Trophoblast cell (in vitro differentiated cells and primary cell): Measurements from ENCODE around the gene RAD17.

Experiments used
- DNase-seq, 2 donors: peaks; one replicate each; pipeline ENCODE4 v3.0.0-alpha.2; 2016
- H2AFZ ChIP-seq: 2 replicates; pipeline ENCODE4 v1.6.1; 2013; ENCODE audit warnings: low read length, moderate library complexity, mild to moderate bottlenecking; ENCODE audit not compliant: insufficient read depth, poor library complexity
- H2AK5ac ChIP-seq: 2 replicates; pipeline ENCODE4 v1.6.1; 2013; ENCODE audit warnings: mild to moderate bottlenecking, low read length
- H2BK120ac ChIP-seq: 2 replicates; pipeline ENCODE4 v1.6.1; 2013; ENCODE audit warnings: low read length, mild to moderate bottlenecking, moderate library complexity; ENCODE audit not compliant: insufficient read depth, poor library complexity
- H2BK12ac ChIP-seq: 2 replicates; pipeline ENCODE4 v1.6.1; 2013; ENCODE audit warnings: mild to moderate bottlenecking, low read length, moderate library complexity
- H2BK5ac ChIP-seq: 2 replicates; pipeline ENCODE4 v1.6.1; 2013; ENCODE audit warnings: low read length, low read depth, moderate library complexity, mild to moderate bottlenecking; ENCODE audit not compliant: poor library complexity
- H3K14ac ChIP-seq: 2 replicates; pipeline ENCODE4 v1.6.1; 2013; ENCODE audit warnings: mild to moderate bottlenecking, low read length
- H3K18ac ChIP-seq: 2 replicates; pipeline ENCODE4 v1.6.1; 2013; ENCODE audit warnings: mild to moderate bottlenecking, low read length
- H3K23ac ChIP-seq: 2 replicates; pipeline ENCODE4 v1.6.1; 2013; ENCODE audit warnings: low read length
- H3K27ac ChIP-seq: 2 replicates; pipeline ENCODE4 v1.5.1; 2013; ENCODE audit warnings: low read depth, mild to moderate bottlenecking, inconsistent platforms, low read length, moderate library complexity
- H3K27me3 ChIP-seq: 2 replicates; pipeline ENCODE4 v1.6.1; 2013; ENCODE audit warnings: inconsistent platforms, mild to moderate bottlenecking, low read length, moderate library complexity; ENCODE audit not compliant: insufficient read depth
- H3K36me3 ChIP-seq, 2 experiments: 1 replicate in 1 of 2; 2 replicates in 1 of 2; pipeline ENCODE4 v1.6.1; 2013; ENCODE audit warnings: low read length in 2 of 2, mild to moderate bottlenecking in 2 of 2, moderate library complexity in 1 of 2; ENCODE audit not compliant: insufficient read depth in 2 of 2, control insufficient read depth in 1 of 2
- H3K4ac ChIP-seq: 2 replicates; pipeline ENCODE4 v1.6.1; 2013; ENCODE audit warnings: low read depth, mild to moderate bottlenecking, low read length, moderate library complexity
- H3K4me1 ChIP-seq, 2 experiments: 1 replicate in 1 of 2; 2 replicates in 1 of 2; pipeline ENCODE4 v1.6.1; 2013; ENCODE audit warnings: low read length in 2 of 2, mild to moderate bottlenecking in 2 of 2, moderate library complexity in 1 of 2; ENCODE audit not compliant: insufficient read depth in 2 of 2, control insufficient read depth in 1 of 2
- H3K4me2 ChIP-seq: 2 replicates; pipeline ENCODE4 v1.6.1; 2013; ENCODE audit warnings: inconsistent platforms, mild to moderate bottlenecking, low read length, moderate library complexity
- H3K4me3 ChIP-seq: 2 replicates; pipeline ENCODE4 v1.5.1; 2013; ENCODE audit warnings: mild to moderate bottlenecking, low read depth, low read length, inconsistent platforms
- H3K79me1 ChIP-seq: one replicate; pipeline ENCODE4 v1.6.1; 2013; ENCODE audit warnings: low read length
- H3K79me2 ChIP-seq: 2 replicates; pipeline ENCODE4 v1.6.1; 2013; ENCODE audit warnings: low read length, mild to moderate bottlenecking; ENCODE audit not compliant: control insufficient read depth, insufficient read depth, poor library complexity
- H3K9ac ChIP-seq: 2 replicates; pipeline ENCODE4 v1.6.1; 2013; ENCODE audit warnings: mild to moderate bottlenecking, low read length
- H3K9me3 ChIP-seq: 2 replicates; pipeline ENCODE4 v1.6.1; 2013; ENCODE audit warnings: low read depth, mild to moderate bottlenecking, control low read depth, inconsistent platforms, low read length; ENCODE audit not compliant: insufficient read depth
- H4K12ac ChIP-seq: 2 replicates; pipeline ENCODE4 v1.6.1; 2013; ENCODE audit warnings: low read depth, mild to moderate bottlenecking, low read length, moderate library complexity
- H4K8ac ChIP-seq: 2 replicates; pipeline ENCODE4 v1.6.1; 2013; ENCODE audit warnings: low read depth, mild to moderate bottlenecking, low read length, moderate library complexity
- H4K91ac ChIP-seq: one replicate; pipeline ENCODE4 v1.6.1; 2013; ENCODE audit warnings: low read depth, mild to moderate bottlenecking, low read length, moderate library complexity
- WGBS: extraction: QIAGEN DNeasy Blood & Tissue Kit; methylation state at CpG from one replicate; pipeline ENCODE4 v1.1.7; 2013; ENCODE audit warnings: missing lambda C conversion rate; ENCODE audit not compliant: insufficient read length, insufficient coverage; ENCODE audit errors: extremely low coverage; 5-methylcytosine and 5-hydroxymethylcytosine counted together

The RAD17 gene

GRCh38 chr5:69416180-69416579 is 46.6 kb downstream of the RAD17 start:
- Histone ChIP-seq H3K9ac (no peak overlapping the region), H3K14ac (no peak overlapping the region), H3K79me1 (peaks cover 8% of the 10 kb centered on the region), H3K9me3 (no peaks in the 10 kb centered on the region), H3K23ac (no peak overlapping the region), H3K27me3 (no peaks in the 10 kb centered on the region), H3K27ac (no peak overlapping the region), H3K4me2 (peak overlapping the region; percentile 93), H3K79me2 (peaks cover 4% of the 10 kb centered on the region), H2AK5ac (no peak overlapping the region), H3K4ac (no peak overlapping the region), H2BK5ac (no peak overlapping the region), H3K18ac (no peak overlapping the region), H2BK120ac (no peak overlapping the region), H3K36me3 (peaks cover 7 to 15% of the 10 kb centered on the region in 2 experiments), H2AFZ (no peak overlapping the region), H3K4me1 (peaks cover 0 to 6% of the 10 kb centered on the region in 2 experiments), H3K4me3 (no peak overlapping the region), H4K8ac (no peak overlapping the region), H4K91ac (no peak overlapping the region), H4K12ac (no peak overlapping the region), H2BK12ac (no peak overlapping the region)
- no CpG with 5 or more reads among the region's 6 CpGs for WGBS
- no peak for DNase-seq

DNA sequence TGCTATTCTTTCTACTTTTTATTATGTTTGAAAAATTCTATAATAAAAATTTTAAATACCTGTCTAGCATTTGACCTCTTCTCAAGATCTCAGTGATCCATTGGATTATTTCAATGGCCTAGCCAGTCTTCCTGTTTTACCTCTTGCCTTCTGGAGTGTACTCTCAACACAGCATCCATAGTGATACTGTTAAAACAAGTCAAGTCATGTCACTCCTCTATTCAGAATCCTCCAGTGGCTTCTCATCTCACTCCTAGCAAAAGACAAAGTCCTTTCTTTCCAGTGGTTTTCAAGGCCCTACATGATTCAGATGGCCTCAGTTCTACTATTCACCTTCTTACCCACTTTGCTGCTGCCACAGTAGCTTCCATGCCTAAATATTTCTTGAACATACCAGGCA is 47.1 kb downstream of the RAD17 start:
- no peak overlapping the region for H3K14ac ChIP-seq
- H2AFZ ChIP-seq: no peak overlapping the region
- no peak overlapping the region for H2BK120ac ChIP-seq
- peaks cover 4% of the 10 kb centered on the region for H3K79me2 ChIP-seq
- H3K23ac ChIP-seq: peak overlapping the region; percentile 37
- no peak for DNase-seq
- peaks cover 7 to 13% of the 10 kb centered on the region in 2 experiments for H3K36me3 ChIP-seq
- no peak overlapping the region for H3K4ac ChIP-seq
- H3K4me2 ChIP-seq: no peak overlapping the region
- H3K9me3 ChIP-seq: no peaks in the 10 kb centered on the region
- H3K4me1 ChIP-seq: peaks cover 0 to 6% of the 10 kb centered on the region in 2 experiments
- H3K4me3 ChIP-seq: no peak overlapping the region
- no peak overlapping the region for H4K12ac ChIP-seq
- no peak overlapping the region for H3K9ac ChIP-seq
- H3K79me1 ChIP-seq: peaks cover 8% of the 10 kb centered on the region
- H2BK12ac ChIP-seq: no peak overlapping the region
- no peak overlapping the region for H2BK5ac ChIP-seq
- H3K27ac ChIP-seq: no peak overlapping the region
- H3K27me3 ChIP-seq: no peaks in the 10 kb centered on the region
- no peak overlapping the region for H4K91ac ChIP-seq
- H3K18ac ChIP-seq: no peak overlapping the region
- H2AK5ac ChIP-seq: no peak overlapping the region
- no peak overlapping the region for H4K8ac ChIP-seq

DNA sequence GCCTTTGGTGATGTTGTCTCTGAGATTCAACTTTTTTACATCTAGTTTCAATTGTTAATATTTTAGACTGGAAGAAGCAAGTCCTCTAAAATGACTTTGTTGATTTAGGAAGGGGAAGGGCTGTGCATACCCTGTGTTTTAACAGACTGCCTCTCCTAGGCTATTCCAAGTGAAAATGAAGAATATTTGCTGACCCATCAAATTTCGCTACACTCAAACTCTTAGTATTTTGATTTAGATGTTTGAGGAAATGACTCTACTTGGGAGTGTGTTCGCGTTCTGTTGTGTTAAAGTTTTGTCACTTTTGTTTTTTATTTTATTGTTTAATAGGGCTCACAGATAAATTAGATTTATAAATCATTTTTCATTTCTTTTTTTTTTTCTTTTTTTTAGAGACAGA is 48.9 kb downstream of the RAD17 start:
- peaks cover 7 to 15% of the 10 kb centered on the region in 2 experiments for H3K36me3 ChIP-seq
- no peak overlapping the region for H2BK120ac ChIP-seq
- H2AK5ac ChIP-seq: no peak overlapping the region
- peaks cover 0 to 6% of the 10 kb centered on the region in 2 experiments for H3K4me1 ChIP-seq
- no peak overlapping the region for H3K23ac ChIP-seq
- no peak overlapping the region for H3K4me3 ChIP-seq
- H2BK5ac ChIP-seq: no peak overlapping the region
- no peak overlapping the region for H3K14ac ChIP-seq
- peaks cover 4% of the 10 kb centered on the region for H3K79me2 ChIP-seq
- no peak overlapping the region for H3K18ac ChIP-seq
- no peak overlapping the region for H2BK12ac ChIP-seq
- no peak overlapping the region for H3K4me2 ChIP-seq
- no peaks in the 10 kb centered on the region for H3K27me3 ChIP-seq
- peaks cover 2% of the 10 kb centered on the region for H3K9me3 ChIP-seq
- no peak overlapping the region for H3K9ac ChIP-seq
- H4K8ac ChIP-seq: no peak overlapping the region
- H3K27ac ChIP-seq: no peak overlapping the region
- no CpG with 5 or more reads among the region's 3 CpGs for WGBS
- H3K79me1 ChIP-seq: peaks cover 8% of the 10 kb centered on the region
- no peak overlapping the region for H2AFZ ChIP-seq
- no peak overlapping the region for H4K91ac ChIP-seq
- no peak for DNase-seq
- no peak overlapping the region for H3K4ac ChIP-seq
- no peak overlapping the region for H4K12ac ChIP-seq

DNA sequence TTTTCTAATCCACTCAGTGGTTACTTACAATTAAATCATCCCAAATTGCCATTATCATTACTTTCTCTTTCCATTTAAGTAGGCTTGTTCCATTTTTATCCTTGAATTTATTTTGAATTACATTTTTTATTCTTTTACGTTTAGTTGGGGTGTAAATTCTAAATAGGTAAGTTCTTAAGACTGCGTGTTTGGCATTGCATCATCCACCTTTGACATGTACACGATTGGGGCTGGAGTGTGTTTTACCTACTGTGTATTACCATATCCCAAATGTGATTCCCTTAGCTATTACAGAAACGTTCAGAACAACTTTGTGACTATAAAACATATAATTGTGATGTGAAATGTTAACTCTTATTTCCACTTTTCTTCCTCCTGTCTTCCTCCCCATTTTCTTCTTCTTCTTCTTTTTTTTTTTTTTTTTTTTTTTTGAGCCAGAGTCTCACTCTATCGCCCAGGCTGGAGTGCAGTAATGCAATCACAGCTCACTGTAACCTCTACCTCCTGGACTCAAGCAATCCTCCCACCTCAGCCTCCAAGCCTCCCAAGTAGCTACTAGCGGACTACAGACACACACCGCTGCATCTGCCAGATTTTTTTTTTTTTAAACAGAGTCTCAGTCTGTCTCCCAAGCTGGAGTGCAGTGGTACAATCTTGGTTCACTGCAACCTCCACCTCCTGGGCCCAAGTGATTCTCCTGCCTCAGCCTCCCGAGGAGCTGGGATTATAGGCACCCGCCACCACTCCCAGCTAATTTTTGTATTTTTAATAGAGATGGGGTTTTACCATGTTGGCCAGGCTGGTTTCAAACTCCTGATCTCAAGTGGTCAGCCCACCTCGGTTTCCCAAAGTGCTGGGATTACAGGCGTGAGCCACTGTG is 62.0 kb downstream of the RAD17 start:
- no peak overlapping the region for H2AK5ac ChIP-seq
- H2AFZ ChIP-seq: no peak overlapping the region
- H2BK120ac ChIP-seq: no peak overlapping the region
- H3K14ac ChIP-seq: no peak overlapping the region
- no peak for DNase-seq
- H2BK5ac ChIP-seq: no peak overlapping the region
- no peak overlapping the region for H3K4me2 ChIP-seq
- no peaks in the 10 kb centered on the region for H3K79me2 ChIP-seq
- no peak overlapping the region for H3K4ac ChIP-seq
- no peak overlapping the region for H3K18ac ChIP-seq
- no peak overlapping the region for H4K91ac ChIP-seq
- no CpG with 5 or more reads among the region's 11 CpGs for WGBS
- H3K4me3 ChIP-seq: no peak overlapping the region
- no peak overlapping the region for H2BK12ac ChIP-seq
- H3K36me3 ChIP-seq: peaks cover 12 to 15% of the 10 kb centered on the region in 2 experiments
- no peak overlapping the region for H3K9ac ChIP-seq
- no peaks in the 10 kb centered on the region for H3K27me3 ChIP-seq
- H3K27ac ChIP-seq: no peak overlapping the region
- no peak overlapping the region for H4K8ac ChIP-seq
- no peak overlapping the region for H3K23ac ChIP-seq
- no peaks in the 10 kb centered on the region for H3K4me1 ChIP-seq
- H3K9me3 ChIP-seq: no peaks in the 10 kb centered on the region
- no peaks in the 10 kb centered on the region for H3K79me1 ChIP-seq
- H4K12ac ChIP-seq: no peak overlapping the region
